Stimulated activated CD4-positive, alpha-beta T cell treated with anti-CD3 and anti-CD28 coated beads, Interleukin-15, amount 100 ng/mL, for 48 hours (primary cell): ENCODE measurements around the gene TNNT2.

Source experiments
- DNase-seq, 2 donors: peaks; one replicate each; pipeline ENCODE4 v3.0.0-alpha.2; 2020; ENCODE audit warnings: low read depth in 2 of 2

The TNNT2 gene

GRCh38 chr1:201334325-201335173 lies 42.9 kb downstream of the TNNT2 start:
- DNase-seq: no peak

DNA sequence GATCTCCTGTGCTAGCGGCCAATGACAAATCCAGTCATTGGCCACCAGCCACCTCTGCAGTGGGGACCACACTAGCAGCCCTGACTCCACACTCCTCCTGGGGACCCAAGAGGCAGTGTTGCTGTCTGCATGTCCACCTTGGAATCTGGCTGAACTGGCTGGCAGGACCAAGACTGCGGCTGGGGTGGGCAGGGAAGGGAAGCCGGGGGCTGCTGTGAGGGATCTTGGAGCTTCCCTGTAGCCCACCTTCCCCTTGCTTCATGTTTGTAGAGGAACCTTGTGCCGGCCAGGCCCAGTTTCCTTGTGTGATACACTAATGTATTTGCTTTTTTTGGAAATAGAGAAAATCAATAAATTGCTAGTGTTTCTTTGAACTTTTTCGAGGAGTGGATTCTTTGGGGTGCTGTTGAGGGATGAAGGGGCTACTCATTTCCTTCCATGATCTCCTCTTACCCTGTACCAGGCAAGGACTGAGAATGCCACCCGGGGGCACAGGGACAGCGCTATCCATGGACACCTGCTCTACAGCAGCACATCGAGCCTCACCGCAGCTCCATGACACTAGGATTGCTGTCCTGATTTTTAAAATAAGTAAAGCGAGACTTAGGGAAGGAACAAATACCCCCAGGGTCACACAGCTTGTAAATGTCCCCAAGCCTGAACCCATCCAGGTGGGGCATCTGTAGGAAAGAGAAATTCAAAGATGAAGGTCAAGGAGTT lies 44.7 kb downstream of the TNNT2 start:
- no peak for DNase-seq

DNA sequence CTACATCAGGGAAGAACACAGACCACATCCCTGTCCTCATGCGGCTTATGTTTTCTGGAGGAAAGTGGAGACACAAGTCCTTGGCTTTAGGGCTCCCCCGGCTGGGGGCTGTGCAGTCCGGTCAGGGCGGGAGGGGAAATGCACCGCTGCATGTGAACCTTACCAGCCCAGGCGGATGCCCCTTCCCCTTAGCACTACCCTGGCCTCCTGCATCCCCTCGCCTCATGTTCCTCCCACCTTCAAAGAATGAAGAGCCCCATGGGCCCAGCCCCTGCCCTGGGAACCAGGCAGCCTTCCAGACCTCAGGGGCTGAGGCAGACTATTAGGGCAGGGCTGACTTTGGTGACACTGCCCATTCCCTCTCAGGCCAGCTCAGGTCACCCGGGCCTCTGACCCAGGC lies 45.5 kb downstream of the TNNT2 start:
- DNase-seq: no peak

DNA sequence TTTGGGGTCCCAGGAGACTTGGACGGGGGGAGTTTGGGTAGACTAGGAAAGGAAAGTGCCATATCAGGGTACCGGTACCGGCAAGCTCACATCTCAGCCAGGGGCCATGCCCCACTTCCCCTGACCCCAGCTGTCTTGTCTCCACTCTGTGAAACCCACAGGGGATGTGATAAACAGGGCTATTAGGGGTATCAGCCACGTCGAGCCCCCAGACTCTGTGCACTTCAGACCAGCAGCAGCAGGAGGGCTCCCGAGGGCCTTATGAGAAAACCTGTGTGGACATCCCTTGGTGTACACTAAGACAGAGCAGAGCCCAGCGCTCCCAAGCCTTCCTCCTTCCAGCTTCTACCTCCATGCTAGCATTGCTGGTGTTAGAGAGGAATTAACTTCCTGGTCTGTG lies 46.3 kb downstream of the TNNT2 start:
- DNase-seq: no peak

GRCh38 chr1:201330541-201330940 lies 46.9 kb downstream of the TNNT2 start:
- no peak for DNase-seq

- no peak for DNase-seq
Observed at GRCh38 chr1:201329801-201330200, 47.7 kb downstream of the TNNT2 start.

DNA sequence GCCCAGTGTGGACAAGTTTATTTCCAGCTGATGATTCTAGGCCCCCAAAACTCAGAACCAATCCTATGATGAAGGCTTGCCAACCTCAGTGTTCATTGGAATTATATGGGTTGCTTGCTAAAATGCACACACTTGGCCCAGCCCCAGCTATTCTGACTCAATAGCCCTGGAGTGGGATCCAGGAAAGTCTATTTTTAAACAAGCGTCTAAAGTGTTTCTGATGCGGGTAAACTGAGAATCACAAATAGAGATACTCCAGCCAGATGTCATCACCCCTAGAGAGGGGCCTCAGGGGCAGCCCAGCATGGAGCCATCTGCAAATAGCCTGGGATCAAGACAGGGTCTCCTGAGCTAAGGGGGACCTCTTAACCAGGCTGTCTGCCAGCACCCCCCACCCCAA lies 48.2 kb downstream of the TNNT2 start:
- DNase-seq: no peak

DNA sequence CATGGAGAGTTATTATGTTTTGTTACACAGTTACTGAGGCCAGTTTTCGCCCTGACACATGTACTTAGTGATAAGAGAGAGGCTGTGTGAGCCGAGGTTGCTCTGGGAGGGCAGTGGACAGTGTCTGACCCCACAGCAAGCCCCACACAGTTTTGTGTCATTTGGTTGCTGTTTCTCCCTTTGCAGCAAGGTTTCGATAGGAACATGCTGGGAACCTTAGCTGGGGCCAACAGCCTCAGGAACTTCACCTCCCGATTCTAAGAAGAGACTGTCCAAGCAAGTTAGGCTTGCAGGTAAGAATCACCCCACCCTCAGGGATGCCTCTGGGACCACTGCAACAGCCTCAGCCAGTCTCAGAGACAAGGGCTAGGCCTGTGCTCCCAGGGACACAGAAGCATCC lies 48.9 kb downstream of the TNNT2 start:
- DNase-seq: no peak

- DNase-seq: no peak
Observed at GRCh38 chr1:201327687-201328240, 49.7 kb downstream of the TNNT2 start.

GRCh38 chr1:201326710-201327109 lies 50.8 kb downstream of the TNNT2 start:
- DNase-seq: no peak

- DNase-seq: no peak
Observed at GRCh38 chr1:201325678-201326060, 51.8 kb downstream of the TNNT2 start.

DNA sequence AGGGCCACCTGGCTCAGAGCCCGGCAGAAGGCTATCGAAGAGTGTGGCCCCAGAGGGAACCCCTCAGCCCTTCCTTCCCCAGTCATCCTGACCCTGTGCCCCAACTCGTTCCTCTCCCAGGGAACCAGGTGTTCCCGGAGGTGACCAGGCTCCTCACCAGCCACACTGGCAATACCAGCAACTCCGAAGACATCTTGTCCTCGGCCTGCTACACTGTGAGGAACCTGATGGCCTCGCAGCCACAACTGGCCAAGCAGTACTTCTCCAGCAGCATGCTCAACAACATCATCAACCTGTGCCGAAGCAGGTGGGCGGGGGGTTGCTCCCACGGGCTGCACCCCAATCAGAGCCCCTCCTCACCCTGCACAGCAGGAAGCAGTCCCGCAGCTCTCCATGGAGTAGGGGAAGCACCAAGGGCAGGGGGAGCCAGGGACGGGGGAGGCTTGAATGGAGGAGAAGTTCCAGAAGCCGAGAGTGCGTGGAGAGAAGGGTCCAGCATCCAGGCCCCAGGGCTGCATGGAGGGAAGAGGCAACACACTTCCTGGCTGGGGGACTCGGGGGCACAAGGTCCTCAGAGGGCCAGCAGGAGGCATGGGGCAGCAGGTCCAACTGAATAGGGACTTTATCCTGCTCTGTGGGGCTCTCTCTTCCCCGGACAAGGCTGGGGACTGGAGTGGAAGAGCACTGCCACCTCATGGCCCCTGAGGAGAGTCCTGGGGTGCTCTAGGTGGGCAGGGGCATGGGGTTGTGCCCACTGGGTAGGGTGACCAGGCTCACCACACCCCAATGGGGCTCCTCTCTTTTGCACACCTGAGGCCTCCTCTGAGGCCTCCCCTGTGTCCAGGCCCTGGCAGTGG lies 52.4 kb downstream of the TNNT2 start:
- no peak for DNase-seq

- no peak for DNase-seq
Observed at GRCh38 chr1:201324306-201324705, 53.2 kb downstream of the TNNT2 start.

DNA sequence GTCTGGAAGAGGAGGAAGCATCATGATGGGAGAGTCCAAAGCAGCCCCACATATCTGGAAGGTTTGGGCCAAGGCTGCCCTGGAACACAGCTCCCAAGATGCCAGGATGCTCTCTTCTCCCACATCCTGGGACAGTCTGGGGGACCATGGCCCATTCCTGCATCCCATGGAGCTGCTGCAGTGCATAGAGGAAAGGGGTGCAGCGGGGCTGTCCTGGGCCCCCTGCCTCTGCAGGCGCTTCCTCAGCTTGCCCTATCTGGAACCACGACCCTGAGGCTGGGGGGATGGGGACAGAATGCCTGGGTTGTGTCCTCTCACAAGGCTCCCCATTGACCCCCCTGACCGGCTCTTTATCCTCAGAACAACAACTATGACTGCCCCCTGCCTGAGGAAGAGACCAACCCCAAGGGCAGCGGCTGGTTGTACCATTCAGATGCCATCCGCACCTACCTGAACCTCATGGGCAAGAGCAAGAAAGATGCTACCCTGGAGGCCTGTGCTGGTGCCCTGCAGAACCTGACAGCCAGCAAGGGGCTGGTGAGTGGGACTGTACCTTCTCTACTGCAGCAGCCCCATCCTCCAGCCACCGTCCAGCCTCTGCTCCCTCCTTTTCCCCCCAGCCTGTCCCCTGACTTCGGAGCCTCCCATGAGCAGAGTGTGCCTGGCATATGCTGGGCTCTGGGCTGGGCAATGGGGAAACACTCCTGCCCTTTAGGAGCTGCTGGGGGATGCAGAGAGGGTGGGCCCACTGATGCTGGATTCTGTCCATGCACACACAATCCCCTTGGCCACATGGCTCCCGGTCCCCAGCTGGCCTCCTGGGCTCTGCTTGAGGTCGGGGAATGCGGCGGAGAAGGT lies 54.6 kb downstream of the TNNT2 start:
- DNase-seq: no peak

- no peak for DNase-seq
Observed at GRCh38 chr1:201321826-201322390, 55.6 kb downstream of the TNNT2 start.

DNA sequence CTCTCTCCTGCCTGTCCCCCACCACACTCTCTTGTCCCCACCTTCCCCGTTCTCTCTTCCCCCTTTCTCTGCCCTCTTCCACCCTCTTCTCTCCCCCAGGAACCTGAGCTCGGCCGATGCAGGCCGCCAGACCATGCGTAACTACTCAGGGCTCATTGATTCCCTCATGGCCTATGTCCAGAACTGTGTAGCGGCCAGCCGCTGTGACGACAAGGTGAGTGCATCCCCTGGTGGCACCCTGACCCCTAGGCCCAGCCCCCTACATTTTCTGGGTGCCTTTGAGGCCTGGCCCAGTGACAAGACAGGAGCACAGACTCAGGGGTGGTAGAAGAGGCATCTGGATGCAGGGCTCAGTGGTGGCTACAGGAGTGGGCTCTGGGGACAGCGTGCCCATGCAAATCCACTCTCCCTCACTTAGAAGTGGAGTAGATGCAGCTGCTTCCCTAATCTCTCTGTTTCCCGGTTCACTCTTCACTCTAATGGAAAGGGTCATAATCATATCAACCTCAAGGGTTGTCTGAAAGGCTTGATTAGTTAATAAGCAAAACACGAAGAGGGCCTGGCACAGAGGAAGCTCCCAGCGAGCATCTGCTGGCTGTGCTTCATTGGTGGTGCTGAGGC lies 57.2 kb downstream of the TNNT2 start:
- no peak for DNase-seq

DNA sequence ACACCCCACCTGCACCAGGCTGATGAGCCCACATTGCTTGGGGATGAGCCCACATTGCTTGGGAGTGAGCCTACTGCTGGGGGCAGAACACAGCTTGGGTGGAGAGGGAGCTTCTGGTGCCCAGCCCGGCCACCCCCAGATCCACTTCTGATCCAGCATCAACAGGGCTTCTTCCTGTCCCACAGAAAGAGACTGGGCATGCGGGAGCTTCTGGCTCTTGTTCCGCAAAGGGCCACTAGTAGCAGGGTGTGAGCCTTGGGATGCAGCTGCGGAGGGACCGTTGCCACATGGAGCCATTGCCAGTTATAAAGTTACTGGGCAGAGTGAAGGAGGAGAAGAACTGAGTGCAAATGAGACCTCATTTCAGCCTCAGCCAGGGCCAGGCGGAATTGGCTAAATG lies 57.8 kb downstream of the TNNT2 start:
- no peak for DNase-seq

DNA sequence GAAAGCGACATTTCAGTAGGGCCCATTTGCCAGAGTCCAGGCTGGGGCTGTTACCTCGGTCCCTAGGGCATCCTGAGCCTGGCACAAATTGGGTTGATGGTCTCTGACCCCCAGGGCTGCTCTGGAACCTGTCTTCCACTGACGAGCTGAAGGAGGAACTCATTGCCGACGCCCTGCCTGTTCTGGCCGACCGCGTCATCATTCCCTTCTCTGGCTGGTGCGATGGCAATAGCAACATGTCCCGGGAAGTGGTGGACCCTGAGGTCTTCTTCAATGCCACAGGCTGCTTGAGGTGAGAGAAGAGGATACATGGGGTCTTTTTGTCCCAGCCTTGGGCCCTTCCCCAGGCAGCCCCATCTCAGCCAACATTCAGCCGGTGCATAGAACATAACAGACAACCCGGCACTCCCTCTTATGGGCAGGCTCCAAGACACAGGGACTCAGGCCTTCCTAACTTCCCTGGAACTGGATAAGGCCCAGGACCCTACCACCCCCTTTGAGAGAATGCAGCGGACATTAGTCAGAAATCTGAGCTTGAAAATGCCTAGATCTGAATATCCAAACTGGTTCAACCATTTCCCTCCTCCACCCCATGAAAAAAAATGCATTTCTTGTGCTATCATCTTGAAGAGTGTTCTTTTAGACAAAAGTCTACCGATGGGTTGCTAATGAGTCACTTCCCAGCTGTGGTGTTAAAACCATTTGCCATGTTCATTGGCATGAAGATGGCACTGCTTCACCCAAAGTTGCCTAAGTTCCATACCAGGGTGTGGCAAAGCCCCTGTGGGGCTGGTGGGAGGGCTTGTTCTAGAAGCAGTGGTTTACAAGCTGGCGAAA lies 58.8 kb downstream of the TNNT2 start:
- no peak for DNase-seq

- no peak for DNase-seq
Observed at GRCh38 chr1:201317551-201317950, 59.9 kb downstream of the TNNT2 start.
